HG02981 (cell line): ENCODE results near the gene NEURL1.

Experiments
- ATAC-seq: cut with Tn5 transposase; IDR thresholded peaks from one replicate; pipeline ENCODE4 v1.9.1; 2021; ENCODE audit warnings: mild to moderate bottlenecking, moderate library complexity; ENCODE audit not compliant: unreplicated experiment

NEURL1 gene

GRCh38 chr10:103640436-103641181 lies 147.1 kb downstream of the NEURL1 start:
- no peak for ATAC-seq

DNA sequence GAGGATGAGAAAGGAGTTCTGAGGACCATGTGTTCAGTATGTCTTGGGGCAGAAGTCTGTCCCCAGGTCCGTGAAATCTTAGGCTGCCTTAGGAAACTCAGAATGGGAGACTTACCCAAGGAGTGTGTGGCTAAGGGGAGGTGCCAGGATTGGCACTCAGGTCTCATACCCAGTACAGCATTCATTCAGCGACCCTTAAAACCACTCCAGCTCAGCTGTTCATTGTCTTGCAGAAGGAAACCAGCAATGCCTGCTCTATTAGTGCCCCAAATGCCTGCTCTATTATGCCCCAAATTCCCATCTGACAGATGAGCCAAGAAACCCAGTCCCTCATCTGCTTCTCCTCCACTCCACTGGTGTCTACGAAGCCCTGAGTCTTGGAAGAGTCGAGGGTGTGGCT lies 147.8 kb downstream of the NEURL1 start:
- no peak for ATAC-seq
